HG03439 (cell line): ENCODE measurements around the gene CRACDL.
"Not testable (repeated sequence)": the region's sequence is repeated elsewhere in the genome, so short reads cannot be mapped to it uniquely, and the experiment has no call there.

Experiments used
- ATAC-seq: cut with Tn5 transposase; IDR thresholded peaks from one replicate; pipeline ENCODE4 v1.9.1; 2021; ENCODE audit warnings: mild to moderate bottlenecking, moderate library complexity; ENCODE audit not compliant: unreplicated experiment

The CRACDL gene

GRCh38 chr2:98759827-98760625, 176.0 kb downstream of the CRACDL start:
- no peak for ATAC-seq

- ATAC-seq = no peak
Measured at GRCh38 chr2:98759338-98759737, 176.7 kb downstream of the CRACDL start.

GRCh38 chr2:98757904-98758421, 178.1 kb downstream of the CRACDL start:
- ATAC-seq = no peak

GRCh38 chr2:98753801-98754200, 182.2 kb downstream of the CRACDL start:
- ATAC-seq = no peak

- not testable (repeated sequence) for ATAC-seq
Measured at GRCh38 chr2:98752711-98753110, 183.3 kb downstream of the CRACDL start.

GRCh38 chr2:98751748-98752147, 184.3 kb downstream of the CRACDL start:
- ATAC-seq = no peak

GRCh38 chr2:98750593-98751282, 185.3 kb downstream of the CRACDL start:
- ATAC-seq = no peak

GRCh38 chr2:98749066-98749450, 187.0 kb downstream of the CRACDL start:
- no peak for ATAC-seq

GRCh38 chr2:98748292-98749065, 187.5 kb downstream of the CRACDL start:
- ATAC-seq = no peak

- no peak for ATAC-seq
Measured at GRCh38 chr2:98747888-98748287, 188.1 kb downstream of the CRACDL start.

GRCh38 chr2:98746426-98746825, 189.6 kb downstream of the CRACDL start:
- no peak for ATAC-seq

GRCh38 chr2:98744595-98744994, 191.4 kb downstream of the CRACDL start:
- ATAC-seq = no peak
